ENCODE results near the gene PDZRN3.
A peak's percentile ranks its signal among the peaks of the same experiment; 100 is the strongest.

PDZRN3 gene

DNA sequence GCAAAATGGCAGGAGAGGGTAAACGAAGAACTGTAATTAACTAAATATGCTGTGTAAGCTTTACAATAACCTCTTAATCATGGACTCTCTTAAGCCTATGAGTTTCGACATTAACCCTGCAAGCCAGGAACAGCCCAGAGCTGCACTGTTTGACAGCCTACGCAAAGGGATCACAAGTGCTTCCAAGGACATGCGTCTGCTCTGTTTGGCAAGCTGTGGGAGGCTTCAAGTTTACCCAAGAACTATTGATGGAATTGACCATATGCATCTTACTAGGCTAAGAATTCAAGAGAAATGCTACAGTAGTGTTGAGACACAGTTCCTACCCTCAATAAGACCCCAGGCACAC lies 66.0 kb downstream of the PDZRN3 start:
- DNase-seq (ENCODE audit: low read depth, low spot score), result no peak

DNA sequence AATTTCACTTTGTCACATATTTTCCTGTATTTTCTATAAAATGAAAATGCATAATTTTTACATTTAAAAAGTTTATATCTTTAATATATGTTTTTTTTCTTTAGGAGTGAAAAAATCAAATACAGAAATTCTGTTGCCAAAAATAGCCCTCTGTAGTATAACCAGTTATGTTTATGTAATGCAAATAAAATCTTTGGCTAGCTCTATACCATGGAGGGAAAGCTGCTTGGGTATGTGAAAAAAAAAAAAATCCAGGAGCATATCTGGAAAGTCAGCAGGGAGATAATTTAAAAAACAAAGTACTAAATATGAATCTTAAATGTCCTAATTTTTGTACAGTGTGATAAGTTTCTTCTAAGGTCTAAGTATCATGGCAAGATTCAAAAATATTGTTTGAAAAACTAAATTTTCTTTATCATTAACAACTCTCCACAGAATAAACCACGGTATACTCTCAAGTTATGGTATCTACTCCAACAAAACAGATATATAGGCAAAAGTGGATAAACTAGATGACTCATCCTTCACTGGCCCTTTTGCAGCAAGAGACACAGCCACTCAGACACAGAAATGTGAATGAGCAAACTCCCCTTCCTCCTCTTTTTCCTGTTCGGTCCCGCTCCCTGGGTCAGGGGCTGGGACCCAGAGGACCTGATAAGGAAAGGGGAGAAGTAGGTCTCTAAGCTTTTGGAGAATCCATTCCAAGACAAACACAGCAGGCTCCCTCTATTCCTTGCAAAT lies 66.6 kb downstream of the PDZRN3 start:
- peak; percentile 20 for DNase-seq (ENCODE audit: low read depth, low spot score)

DNA sequence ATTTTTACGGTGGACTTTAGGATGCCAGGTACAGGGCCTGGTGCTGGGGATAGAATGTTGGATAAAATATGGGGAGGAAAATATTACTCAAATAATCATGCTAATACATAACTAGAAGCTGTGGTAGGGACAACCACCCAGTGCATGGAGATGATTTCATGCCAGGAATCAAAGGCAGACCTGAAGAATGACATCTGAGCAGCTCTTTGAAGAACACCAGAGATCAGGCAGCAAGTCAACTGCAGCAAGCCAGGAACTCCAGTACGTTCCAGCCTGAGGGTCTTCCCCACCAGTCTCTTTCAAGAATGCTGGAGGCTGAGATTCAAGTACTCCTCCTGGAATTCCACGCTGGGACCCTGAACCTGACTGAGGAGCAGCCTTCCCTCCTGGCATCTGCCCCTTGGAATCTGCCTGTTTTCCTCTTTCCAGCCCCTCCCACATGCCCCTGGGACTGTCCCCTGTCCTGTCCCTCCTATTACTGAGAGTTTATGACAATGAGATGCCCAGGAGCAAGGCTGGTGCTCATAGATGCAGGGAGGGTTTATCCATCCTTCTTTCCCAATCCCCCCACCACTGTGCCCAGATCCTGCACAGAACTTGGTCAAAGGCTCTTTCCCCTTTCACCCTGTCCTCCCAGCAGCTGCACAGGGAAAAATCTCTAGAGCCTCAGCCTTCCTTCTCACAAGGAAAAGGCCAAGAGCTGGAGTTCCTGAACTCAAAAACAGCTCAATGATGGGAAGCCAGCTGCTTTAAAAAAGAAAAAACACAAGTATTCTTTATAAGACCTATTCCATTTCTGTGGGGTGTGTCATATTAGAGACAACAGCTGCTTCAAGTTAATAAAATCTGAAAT lies 68.0 kb downstream of the PDZRN3 start:
- no peak for DNase-seq (ENCODE audit: low read depth, low spot score)

DNA sequence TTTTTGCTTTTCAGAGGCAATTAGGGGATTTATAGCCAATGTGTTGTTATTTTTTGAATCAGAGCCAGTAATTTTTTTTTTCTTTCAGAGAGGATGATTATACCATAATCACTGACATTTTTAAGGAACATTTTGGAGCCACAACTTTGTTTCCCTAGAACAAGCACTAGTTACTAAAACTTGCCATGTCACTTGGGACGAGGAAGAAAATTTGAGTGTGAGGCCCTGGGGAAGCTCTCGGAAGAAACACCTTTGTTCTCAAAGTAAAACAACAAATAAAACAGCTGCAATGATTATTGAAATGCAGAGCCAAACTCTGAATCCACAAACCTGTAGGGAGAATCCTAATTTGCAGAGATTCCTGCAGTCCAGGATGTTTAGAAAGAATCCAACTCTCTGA lies 69.7 kb downstream of the PDZRN3 start:
- DNase-seq (ENCODE audit: low read depth, low spot score), result no peak

DNA sequence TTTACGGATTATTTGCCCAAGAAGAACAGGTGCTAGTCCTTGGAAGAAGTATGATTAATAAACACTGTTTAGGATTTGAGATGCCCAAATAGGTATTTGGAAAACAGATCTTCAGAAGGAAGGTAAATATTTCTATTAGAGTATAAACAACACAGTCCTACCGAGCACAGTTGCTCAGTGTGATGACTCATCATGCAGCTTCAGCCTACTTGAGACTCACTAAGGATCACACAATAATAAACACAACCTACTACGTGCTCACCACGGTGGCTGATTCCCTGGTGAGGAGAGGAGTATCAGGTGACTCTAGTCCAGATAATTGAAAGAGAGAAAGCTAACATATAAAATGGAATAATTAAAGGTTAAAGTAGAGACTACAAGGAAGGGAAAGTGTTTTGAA lies 72.0 kb downstream of the PDZRN3 start:
- no peak for DNase-seq (ENCODE audit: low read depth, low spot score)

DNA sequence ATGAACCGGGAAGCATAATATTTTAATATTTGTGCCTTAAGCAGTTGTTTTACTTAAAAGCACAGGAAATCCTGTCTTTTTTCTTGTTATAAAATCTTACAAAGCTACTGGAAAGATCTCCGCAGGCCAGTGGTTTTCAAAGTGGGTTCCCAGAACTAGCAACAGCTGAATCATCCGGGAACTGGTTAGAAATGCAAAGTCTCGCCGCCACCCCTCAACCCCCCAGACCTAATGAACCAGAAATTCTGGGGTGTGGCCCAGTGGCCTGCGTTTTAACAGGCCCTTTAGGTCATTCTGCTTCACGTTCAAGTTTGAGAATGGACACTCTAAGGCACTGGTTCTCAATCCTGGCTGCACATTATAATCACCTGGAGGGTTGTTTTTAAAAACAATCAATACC lies 74.7 kb downstream of the PDZRN3 start:
- DNase-seq (ENCODE audit: low read depth, low spot score), result no peak

DNA sequence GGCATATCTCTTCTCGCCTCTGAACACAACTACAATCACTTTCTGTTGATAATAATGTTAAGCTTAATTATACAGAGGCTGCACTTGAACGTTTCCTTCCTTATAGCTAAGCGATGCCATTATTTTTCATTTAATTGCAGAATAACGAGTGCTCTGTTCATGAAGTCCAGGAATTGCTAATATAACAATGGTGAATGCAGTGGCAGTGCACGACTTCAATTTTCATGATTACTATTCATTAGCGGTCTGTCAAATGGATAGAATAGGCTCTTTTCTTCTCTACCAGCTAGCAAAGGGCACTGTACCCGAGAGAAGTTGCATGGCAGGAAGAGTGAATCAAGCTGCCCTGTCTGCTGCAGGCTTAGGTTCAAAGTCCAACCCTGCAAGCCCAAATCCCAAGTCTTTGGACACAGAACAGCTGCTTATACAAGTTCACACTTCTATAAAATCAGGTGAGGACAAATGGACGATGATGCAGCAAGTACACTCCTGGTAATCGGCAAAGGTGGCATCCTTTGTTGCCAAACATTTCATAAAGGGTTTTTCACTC lies 75.6 kb downstream of the PDZRN3 start:
- no peak for DNase-seq (ENCODE audit: low read depth, low spot score)

DNA sequence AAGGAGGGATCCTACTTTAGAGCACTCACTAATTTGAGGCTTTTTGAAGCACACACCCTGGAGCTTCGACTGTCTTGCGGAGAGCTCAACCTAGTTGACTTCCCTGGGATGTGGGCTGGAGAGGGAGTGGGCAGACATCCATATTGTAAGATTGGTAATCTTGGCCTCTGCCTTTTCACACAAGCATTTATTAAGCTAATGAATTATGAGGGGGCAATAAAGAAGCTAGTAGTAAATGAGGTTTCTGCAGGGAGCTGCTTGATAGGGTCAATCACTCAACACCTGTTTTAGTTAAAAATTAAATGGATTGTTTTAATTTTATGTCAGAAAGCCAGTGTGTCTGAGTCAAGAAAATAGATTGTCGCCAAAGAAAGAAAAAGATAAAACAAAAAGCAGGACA lies 76.3 kb downstream of the PDZRN3 start:
- DNase-seq (ENCODE audit: low read depth, low spot score), result no peak

DNA sequence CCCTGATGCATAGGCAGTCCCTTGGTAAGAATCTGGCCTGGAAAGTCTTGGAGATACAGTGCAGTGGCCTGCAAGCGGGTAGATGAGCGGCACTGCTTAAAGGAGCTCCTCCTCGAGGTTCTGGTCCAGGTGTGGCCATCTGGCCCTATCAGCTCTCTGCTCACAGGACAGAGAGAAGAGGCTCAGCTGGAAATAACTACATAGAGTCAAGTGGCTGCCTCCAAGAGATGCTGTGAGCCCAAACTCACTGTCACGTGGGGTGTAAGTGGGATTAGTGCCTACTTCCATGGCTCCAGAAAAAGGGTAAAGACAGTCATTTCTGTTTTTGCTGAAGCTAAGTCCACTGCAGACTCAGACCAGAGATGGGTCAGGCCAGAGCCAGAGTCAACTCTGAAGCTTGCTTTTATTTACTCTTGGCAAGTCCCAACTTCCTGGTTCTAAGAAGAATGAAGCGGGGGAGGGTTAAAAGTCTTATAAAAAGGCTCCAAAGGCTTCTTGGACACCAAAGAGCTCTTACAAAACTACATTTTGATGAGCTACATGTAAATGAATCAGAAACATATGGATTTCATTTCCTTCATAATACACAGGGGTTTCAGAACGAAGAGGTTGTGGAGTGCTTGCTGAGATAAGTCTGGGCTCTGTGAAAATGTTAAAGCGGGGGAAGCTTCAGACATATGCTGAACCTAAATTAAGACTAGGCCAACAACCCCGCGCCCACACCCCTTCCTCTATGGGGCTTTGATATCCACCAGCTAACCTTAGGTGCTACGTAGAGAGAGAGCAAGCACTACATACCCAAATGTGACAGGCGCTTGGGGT lies 77.1 kb downstream of the PDZRN3 start:
- DNase-seq (ENCODE audit: low read depth, low spot score), result no peak

DNA sequence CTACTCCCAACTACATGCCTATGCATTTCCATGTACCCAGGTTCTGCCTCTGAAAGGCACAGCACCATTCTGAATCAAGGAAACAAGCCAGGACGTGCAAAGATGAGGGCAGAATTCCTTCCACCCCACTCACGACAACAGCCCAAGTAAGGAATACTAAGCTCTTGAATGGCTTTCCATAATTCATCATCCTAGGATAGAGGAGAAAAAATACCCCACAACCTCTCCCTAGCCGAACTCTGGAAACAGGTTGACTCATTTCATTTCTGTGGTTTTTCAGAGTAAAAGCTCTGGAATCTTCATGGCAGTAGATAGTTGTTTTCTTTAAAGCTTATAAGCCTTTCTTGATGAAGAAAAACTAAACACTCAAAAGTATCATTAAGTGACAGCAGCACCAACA lies 77.8 kb downstream of the PDZRN3 start:
- DNase-seq (ENCODE audit: low read depth, low spot score), result no peak

DNA sequence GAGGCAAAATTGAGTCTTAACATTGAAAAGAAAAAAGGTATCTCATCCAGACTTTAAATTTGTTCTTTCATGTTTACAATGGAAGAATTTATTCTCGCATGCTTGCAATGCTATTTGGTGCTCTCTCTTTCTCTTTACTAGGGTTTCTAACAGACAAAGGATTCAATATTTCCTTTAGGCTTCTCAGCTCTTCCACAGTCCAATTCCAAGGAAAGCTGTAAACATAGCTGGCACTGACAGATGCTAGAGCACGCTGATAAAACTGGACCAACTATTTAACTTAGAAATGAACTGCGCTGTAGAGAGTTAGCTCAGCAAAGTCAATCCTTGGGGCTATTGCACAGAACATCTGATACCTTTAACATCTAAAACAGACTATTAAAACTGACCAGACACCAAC lies 81.3 kb downstream of the PDZRN3 start:
- no peak for DNase-seq (ENCODE audit: low read depth, low spot score)

DNA sequence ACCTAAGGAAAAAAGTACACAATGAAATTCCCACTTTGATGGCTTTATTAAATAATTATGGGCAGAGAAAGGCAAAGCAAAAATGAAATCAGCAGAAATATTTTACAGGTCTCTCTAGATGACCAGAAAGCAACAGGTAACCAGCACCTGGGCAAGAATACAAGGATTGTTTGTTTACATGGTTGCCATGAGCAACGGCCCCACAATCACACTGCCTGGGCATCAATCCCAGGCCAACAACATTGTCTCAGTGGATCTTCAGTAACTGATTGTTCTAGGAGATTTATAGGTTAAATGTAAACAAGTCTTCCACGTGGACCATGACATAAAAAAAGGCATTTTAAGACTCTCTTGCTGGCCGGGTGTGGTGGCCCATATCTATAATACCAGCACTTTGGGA lies 82.6 kb downstream of the PDZRN3 start:
- no peak for DNase-seq (ENCODE audit: low read depth, low spot score)

DNA sequence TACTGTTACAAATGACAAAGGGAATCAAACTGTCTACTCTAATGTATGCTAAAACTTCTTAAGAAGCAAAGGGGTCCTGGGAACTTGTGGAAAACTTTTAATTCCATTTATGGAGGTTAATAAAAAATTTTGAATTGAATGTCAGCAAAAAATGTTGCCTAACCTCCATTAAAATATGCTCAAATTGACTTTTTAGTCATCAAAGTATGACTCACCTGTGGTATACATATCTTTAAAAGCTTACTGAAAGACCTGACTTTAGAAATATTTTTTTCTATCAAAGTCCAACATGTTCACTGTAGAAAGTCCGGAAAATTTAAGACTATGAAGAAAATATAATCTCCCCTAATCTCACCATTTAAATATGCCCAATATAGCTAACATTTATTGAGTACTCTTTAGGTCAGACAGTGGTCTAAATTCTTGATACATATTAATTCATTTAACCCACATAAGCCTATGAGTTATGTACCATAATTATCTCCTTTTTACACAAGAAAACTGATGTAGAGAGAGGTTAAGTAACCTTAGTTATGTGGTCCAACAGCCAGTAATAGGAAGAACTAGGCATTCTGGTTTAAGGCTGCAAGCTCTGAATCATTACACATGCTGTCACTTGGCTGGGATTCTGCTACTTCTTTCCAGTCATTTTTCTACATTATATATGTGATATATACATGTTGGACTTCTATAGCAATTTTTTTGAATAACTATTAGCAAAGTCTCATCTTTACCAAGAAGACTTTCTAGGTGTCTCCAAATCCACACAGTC lies 83.6 kb downstream of the PDZRN3 start:
- no peak for DNase-seq (ENCODE audit: low read depth, low spot score)

DNA sequence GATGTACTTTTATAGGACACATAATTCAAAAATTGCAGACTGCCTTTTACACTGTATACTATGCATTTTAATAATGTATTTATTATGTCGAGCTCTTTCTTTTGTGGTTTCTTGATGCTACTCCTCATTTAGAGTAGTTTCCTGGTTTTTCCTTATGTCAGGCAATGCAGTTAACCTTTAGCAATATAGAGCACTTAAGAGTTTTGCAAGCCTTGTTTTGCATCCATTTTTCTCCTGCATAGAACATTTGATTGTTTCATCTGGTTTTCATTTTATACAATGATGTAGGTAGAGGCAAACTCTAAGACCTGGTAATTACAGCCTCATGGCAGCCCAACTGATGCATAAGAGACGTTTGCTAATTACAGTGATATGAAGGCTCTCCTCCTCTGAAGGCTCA lies 86.3 kb downstream of the PDZRN3 start:
- DNase-seq (ENCODE audit: low read depth, low spot score), result no peak

DNA sequence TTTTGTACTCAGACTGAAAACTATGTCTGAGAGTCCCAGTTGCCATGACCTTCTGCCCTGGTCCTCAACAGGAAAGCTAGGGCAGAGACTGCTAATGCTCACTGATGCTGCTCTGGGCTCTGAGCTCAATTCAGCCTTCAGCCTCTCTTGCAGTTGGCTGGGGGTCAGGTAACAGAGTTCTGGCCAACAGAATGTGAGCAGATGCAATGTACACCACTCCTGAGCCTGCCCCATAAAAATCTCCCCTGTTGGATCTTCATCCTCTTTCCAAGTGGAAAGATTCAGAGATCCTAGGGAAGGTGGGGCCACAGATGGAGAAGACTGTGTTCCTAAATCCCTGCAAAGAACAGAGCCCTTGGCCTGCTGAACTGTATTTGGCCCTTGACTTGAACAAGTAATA lies 87.8 kb downstream of the PDZRN3 start:
- no peak for DNase-seq (ENCODE audit: low read depth, low spot score)

DNA sequence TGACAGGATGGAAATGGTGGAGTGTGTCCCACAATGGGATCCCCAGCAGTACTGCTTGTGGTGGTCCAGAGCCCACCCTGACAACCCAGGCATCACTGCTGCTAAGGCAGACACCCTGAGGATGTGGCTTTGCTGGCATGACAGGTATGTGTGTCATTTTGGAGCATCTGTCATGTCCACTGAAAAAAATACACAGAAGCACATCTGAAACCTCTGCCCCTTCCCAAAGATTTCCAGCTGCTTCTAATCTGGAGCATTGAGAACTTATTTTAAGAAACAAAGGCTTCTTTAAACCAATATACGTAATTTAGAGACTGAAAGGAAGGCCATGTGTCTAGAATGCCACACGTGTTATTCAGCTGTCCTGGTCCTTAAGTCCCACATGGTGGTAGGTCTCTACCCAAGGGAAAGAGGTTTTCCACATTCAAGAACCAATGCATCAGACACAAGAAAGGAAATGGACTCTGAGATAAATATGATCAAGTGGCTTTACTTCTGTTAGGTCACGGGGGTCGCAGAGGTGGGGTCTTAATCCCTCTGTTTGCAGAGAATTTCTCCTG lies 88.3 kb downstream of the PDZRN3 start:
- no peak for DNase-seq (ENCODE audit: low read depth, low spot score)

DNA sequence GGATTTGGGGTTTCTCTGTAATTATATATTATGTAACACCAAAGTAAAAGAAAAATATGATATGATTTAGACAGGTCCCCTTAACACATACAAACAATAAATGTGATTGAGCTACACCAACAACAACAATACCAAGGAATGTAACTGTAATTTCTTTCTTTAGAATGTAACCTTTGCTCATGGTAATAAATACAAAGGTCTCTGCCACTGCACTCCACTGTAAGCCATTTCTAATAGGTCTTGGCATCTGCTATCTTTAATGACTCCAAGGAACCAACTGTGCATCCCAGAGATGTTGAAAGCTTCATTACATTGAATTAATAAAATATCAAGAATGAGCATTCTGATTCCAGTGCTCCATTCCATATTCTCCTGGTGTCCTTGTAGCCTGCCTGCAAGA lies 88.8 kb downstream of the PDZRN3 start:
- DNase-seq (ENCODE audit: low read depth, low spot score), result no peak

DNA sequence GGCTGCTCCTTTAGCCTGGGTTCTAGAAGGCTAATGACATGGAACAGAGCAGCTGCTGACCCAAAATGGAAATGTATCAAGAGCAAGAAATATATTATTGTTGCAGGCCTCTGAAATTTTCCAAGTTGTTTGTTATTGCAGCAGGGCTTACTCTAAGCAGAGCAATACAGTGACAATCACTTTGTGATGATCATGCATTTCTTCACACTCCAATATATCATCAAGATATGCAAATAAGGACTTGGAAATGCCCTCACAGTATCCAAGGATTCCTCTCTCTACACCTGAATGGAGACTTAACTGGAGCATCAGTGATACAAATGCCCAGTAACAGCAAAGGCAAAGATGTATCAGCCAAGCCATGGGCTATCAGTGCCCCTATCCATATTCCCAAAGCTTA lies 89.6 kb downstream of the PDZRN3 start:
- DNase-seq (ENCODE audit: low read depth, low spot score), result no peak

DNA sequence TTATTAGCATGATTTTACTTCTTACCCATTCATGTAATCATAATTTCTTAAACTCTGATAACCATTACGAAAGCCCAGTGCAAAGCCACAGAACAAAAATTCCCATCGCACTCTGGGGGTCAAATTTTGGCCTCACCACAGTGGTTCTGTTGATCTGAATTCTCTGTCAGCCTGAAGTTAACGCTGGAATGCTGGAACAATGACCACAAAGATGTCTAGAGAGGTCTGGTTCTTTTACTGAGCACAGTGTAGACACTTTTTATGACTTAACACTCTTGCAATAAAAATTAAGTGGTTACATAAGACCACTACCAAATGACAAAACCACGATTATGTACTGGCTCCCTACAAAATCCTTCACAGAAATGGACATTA lies 94.7 kb downstream of the PDZRN3 start:
- DNase-seq (ENCODE audit: low read depth, low spot score), result no peak

DNA sequence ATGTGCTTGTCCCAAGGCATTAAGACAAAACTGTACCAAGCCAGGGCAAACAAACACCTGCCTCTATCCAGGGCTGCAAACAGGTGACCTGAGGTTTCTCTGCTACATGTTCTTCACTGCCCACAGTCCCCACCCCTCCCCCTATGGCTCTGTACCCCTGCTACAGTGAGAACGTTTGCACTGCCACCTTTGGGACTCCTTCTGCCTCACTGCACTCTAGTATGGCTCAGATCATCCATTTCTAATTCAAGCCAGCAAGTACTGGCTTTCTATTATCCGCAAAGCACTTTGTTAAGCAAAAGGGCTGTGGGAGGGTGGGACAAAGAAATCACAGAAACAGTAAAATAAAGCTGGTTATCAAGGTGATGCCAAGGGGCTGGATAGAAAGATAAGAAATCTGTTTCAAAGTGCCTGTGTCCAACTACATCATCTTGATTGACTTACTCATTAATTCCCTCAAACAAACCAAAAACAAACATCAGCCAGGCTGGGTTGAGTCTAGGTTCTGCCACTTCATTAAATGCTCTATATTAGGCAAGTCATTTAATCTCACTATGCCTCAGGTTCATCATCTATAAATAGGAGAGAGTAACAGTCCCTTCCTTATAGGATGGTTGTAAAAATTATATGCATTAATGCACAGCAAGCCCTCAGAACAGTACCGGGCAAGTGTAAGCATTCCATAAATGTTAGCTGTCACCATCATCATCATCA lies 95.3 kb downstream of the PDZRN3 start:
- DNase-seq (ENCODE audit: low read depth, low spot score), result no peak
